K562 (cell line): ENCODE results near the gene FSTL4. TPM values are rescaled to one million over a fixed set of nuclear protein-coding genes. Genes with fewer than 3 reads are reported as not detected.

ENCODE experiments used
- ATAC-seq: fragments of 200-7000 bp; cut with Tn5 transposase; 3 replicates; pipeline ENCODE4 v1.9.1; 2020; ENCODE audit warnings: moderate library complexity
- BruUV-seq: library from RNA; stranded (reverse); fragments of 400-500 nt; replicated peaks from 2 replicates; lab custom pipeline; 2021; lab: Mats Ljungman, UMichigan
- CTCF ChIA-PET: fragments of 300-600 bp; formaldehyde crosslinking; extraction: SDS; loops from one replicate; lab custom pipeline; 2021; ENCODE audit warnings: low intra/inter-chr PET ratio; lab: Yijun Ruan, JAX
- POLR2A ChIA-PET: fragments of 300-600, 350-650 bp; sonication (Branson Sonifier 250); formaldehyde crosslinking; extraction: SDS; loops from one replicate; lab custom pipeline; 2021; ENCODE audit warnings: antibody characterized with exemption, inconsistent platforms; lab: Yijun Ruan, JAX
- DNase-seq, 4 experiments: peaks; one replicate each; pipeline versions ENCODE4 v3.0.0 to v3.0.0-alpha.2; 2011 to 2018; ENCODE audit warnings: low spot score in 3 of 4, mixed read lengths in 3 of 4; ENCODE audit errors: extremely low read depth in 1 of 4
- FAIRE-seq: peaks from 2 replicates; lab custom pipeline; 2011; peaks lifted over from hg19 to GRCh38; lab: Jason Lieb, UNC
- H2AFZ ChIP-seq: 2 replicates; pipeline ENCODE4 v1.6.0; 2011; ENCODE audit warnings: low read depth, low read length, control low read depth, inconsistent platforms
- H3K27ac ChIP-seq: fragments of 200-600 bp; 3 replicates; pipeline ENCODE4 v1.8.0; 2011; ENCODE audit warnings: low read depth, mild to moderate bottlenecking, control low read depth, inconsistent platforms, low read length, moderate library complexity, mixed read lengths; ENCODE audit errors: extremely low read depth
- H3K27me3 ChIP-seq, 2 experiments: fragments of 300-600 bp in 1 of 2; 2 replicates in 1 of 2; 3 replicates in 1 of 2; pipeline versions ENCODE4 v1.6.0 to v1.8.0; 2011; ENCODE audit warnings: inconsistent platforms in 2 of 2, low read length in 2 of 2, mild to moderate bottlenecking in 1 of 2, mixed read lengths in 1 of 2, moderate library complexity in 1 of 2; ENCODE audit not compliant: control insufficient read depth in 2 of 2, insufficient read depth in 2 of 2
- H3K36me3 ChIP-seq: fragments of 300-600 bp; 3 replicates; pipeline ENCODE4 v1.8.0; 2011; ENCODE audit warnings: mild to moderate bottlenecking, low read length, inconsistent platforms; ENCODE audit not compliant: control insufficient read depth, insufficient read depth
- H3K4me1 ChIP-seq, 2 experiments: fragments of 200-600 bp in 1 of 2; replicated peaks in 1 of 2; 2 replicates in 1 of 2; 3 replicates in 1 of 2; pipeline versions ENCODE4 v1.5.1 to v1.8.0; 2011; ENCODE audit warnings: inconsistent platforms in 2 of 2, low read length in 2 of 2, mild to moderate bottlenecking in 1 of 2, mixed read lengths in 1 of 2, moderate library complexity in 1 of 2; ENCODE audit not compliant: control insufficient read depth in 2 of 2, insufficient read depth in 2 of 2
- H3K4me2 ChIP-seq: 2 replicates; pipeline ENCODE4 v1.6.1; 2011; ENCODE audit warnings: low read length, control low read depth, inconsistent platforms, mixed read lengths; ENCODE audit not compliant: insufficient read depth
- H3K4me3 ChIP-seq: fragments of 200-600 bp; sonication (generic), shearing (Covaris generic); 2 replicates; pipeline ENCODE4 v1.5.1; 2016; ENCODE audit warnings: control low read depth, inconsistent platforms
- H3K79me2 ChIP-seq: fragments of 200-600 bp; 3 replicates; pipeline ENCODE4 v1.8.0; 2011; ENCODE audit warnings: low read length, inconsistent platforms; ENCODE audit not compliant: control insufficient read depth, insufficient read depth
- H3K9ac ChIP-seq, 2 experiments: 2 replicates each; pipeline versions ENCODE4 v1.6.0 to v1.6.1; 2011; ENCODE audit warnings: low read depth in 2 of 2, low read length in 2 of 2, control low read depth in 1 of 2, inconsistent platforms in 1 of 2, mild to moderate bottlenecking in 1 of 2, mixed read lengths in 1 of 2; ENCODE audit not compliant: insufficient read depth in 1 of 2
- H3K9me1 ChIP-seq: one replicate; pipeline ENCODE4 v1.6.0; 2011; ENCODE audit warnings: inconsistent platforms, mild to moderate bottlenecking, low read length, moderate library complexity; ENCODE audit not compliant: control insufficient read depth, insufficient read depth
- H3K9me3 ChIP-seq: replicated peaks from 2 replicates; pipeline ENCODE4 v1.5.1; 2011; ENCODE audit warnings: low read depth, low read length, inconsistent platforms; ENCODE audit not compliant: control insufficient read depth, insufficient read depth
- H4K20me1 ChIP-seq: replicated peaks from 2 replicates; pipeline ENCODE4 v1.6.1; 2011; ENCODE audit warnings: low read length, inconsistent platforms, mixed read lengths; ENCODE audit not compliant: control insufficient read depth, insufficient read depth
- BRF1 ChIP-seq: IDR thresholded peaks from 3 replicates; pipeline ENCODE4 v1.6.1; 2011; ENCODE audit warnings: borderline replicate concordance, mild to moderate bottlenecking; ENCODE audit not compliant: insufficient read length; ENCODE audit errors: extremely low read depth
- FOXK2 ChIP-seq, 2 experiments: fragments of 450-650 bp; IDR thresholded peaks in 1 of 2; conservative IDR thresholded peaks in 1 of 2; 2 replicates each; pipeline ENCODE4 v1.6.1; 2016; ENCODE audit warnings: low read depth in 2 of 2, mild to moderate bottlenecking in 1 of 2
- NFIX ChIP-seq: fragments of 250-450 bp; sonication (Bioruptor Pico); IDR thresholded peaks from 2 replicates; pipeline ENCODE4 v1.4.0; 2020; ENCODE audit warnings: low read depth, mild to moderate bottlenecking, moderate library complexity
- POLR2G ChIP-seq: fragments of 200-400 bp; formaldehyde crosslinking; IDR thresholded peaks from 2 replicates; pipeline ENCODE4 v1.6.1; 2017; ENCODE audit warnings: low read depth, mild to moderate bottlenecking, antibody characterized with exemption, low read length, moderate library complexity
- PRMT5 ChIP-seq: sonication (generic); formaldehyde crosslinking; IDR thresholded peaks from 2 replicates; pipeline ENCODE4 v1.5.0; 2020; ENCODE audit warnings: missing genetic modification reagents
- RFX1 ChIP-seq: fragments of 450-650 bp; IDR thresholded peaks from 2 replicates; pipeline ENCODE4 v1.6.1; 2016; ENCODE audit warnings: mild to moderate bottlenecking, moderate library complexity
- TRIM24 ChIP-seq, 2 experiments: fragments of 450-650 bp; IDR thresholded peaks; 2 replicates each; pipeline ENCODE4 v1.6.1; 2016
- ZNF124 ChIP-seq: sonication (generic); formaldehyde crosslinking; IDR thresholded peaks from 2 replicates; pipeline ENCODE4 v1.8.1; 2022; ENCODE audit warnings: missing genetic modification reagents
- ZNF274 ChIP-seq: IDR thresholded peaks from 2 replicates; pipeline ENCODE4 v1.6.1; 2011; ENCODE audit warnings: low read depth, mild to moderate bottlenecking, low read length, moderate library complexity, borderline replicate concordance
- ZNF311 ChIP-seq: fragments of 250-450 bp; sonication (Bioruptor Pico); IDR thresholded peaks from 2 replicates; pipeline ENCODE4 v1.4.0; 2020; ENCODE audit warnings: mild to moderate bottlenecking, moderate library complexity
- WGBS: fragments of 100-300 bp; shearing (Covaris generic); methylation state at CpG from one replicate; pipeline ENCODE4 v1.1.6; 2016; ENCODE audit warnings: low coverage, mixed read lengths; ENCODE audit not compliant: insufficient coverage; ENCODE audit errors: missing lambda C conversion rate; 5-methylcytosine and 5-hydroxymethylcytosine counted together
- in situ Hi-C: fragments of 300-500 bp; cut with MboI; formaldehyde crosslinking; loops from 4 replicates; pipeline ENCODE4 v1.15.0; 2018; ENCODE audit warnings: inconsistent platforms, mixed read lengths
- intact Hi-C: fragments of 100-400 bp; cut with micrococcal nuclease; formaldehyde crosslinking; loops from 2 replicates; pipeline ENCODE4 v1.14.2; 2022
- polyA plus RNA-seq, 8 experiments: library from polyadenylated mRNA; depleted of rRNA in 4 of 8; stranded (reverse) in 5 of 8; unstranded in 3 of 8; fragments of >200 nt; fragmentation: Nextera tagmentation in 2 of 8; fragmentation: Illumina TruSeq in 1 of 8; extraction: Ambion mirVana in 2 of 8; extraction: Trizol in 1 of 8; gene quantifications; 2 replicates each; pipeline versions ENCODE4 v1.2.1 to v1.2.3, GENCODE V29; 2011 to 2014; ENCODE audit warnings: inconsistent platforms in 1 of 8, missing spikeins in 1 of 8
- total RNA-seq, 7 experiments: library from RNA; depleted of rRNA in 6 of 7; stranded (reverse); fragments of >200 nt in 6 of 7; fragmentation: Illumina TruSeq in 2 of 7; extraction: Trizol in 2 of 7; gene quantifications; 2 replicates each; pipeline versions ENCODE4 v1.2.1 to v1.2.3, GENCODE V29; 2011 to 2021; ENCODE audit warnings: low replicate concordance in 1 of 7
- TF ChIP-seq, protein P1 (sequence below): fragments of 250-450 bp; sonication (Bioruptor Pico); IDR thresholded peaks from 2 replicates; pipeline ENCODE4 v1.8.0; 2022; ENCODE audit warnings: moderate library complexity, mild to moderate bottlenecking, inconsistent platforms
- TF ChIP-seq, protein P2 (sequence below), 2 experiments: fragments of 450-650 bp; formaldehyde crosslinking in 1 of 2; IDR thresholded peaks; 2 replicates each; pipeline versions ENCODE4 v1.4.0 to v1.6.1; 2014 to 2020; ENCODE audit warnings: mild to moderate bottlenecking in 2 of 2, borderline replicate concordance in 1 of 2, low read depth in 1 of 2

Gene FSTL4
- total and polyA plus RNA-seq, 9 of the 15 experiments (the other 6 are each of a cell fraction or from before 2014, with no cell fraction given), result 0.08 to 0.18 (median 0.10) TPM; not detected in 5

DNA sequence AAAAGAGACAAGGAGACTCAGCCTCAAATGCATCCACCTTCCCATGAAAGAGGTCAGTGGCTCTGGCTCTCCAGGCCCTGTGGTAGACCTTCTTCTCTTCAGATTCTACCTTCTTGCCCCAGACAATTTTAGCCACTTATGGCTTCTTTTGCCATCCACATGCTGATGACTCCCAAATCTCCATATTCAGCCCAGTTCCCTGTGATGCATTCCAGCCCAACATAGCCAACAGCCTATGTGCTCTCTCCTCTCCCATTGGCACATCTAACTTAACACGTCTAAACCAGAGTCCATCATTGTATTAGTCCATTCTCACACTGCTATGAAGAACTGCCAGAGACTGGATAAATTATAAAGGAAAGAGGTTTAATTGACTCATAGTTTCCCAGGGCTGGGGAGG, 108.8 kb downstream of the FSTL4 start:
- no TSS peak for BruUV-seq
- Histone ChIP-seq H3K4me2 (no peak overlapping the region), H3K9me3 (no peaks in the 10 kb centered on the region), H3K4me3 (no peak overlapping the region), H3K9me1 (no peaks in the 10 kb centered on the region), H3K36me3 (no peaks in the 10 kb centered on the region), H3K79me2 (no peaks in the 10 kb centered on the region), H3K4me1 (no peaks in the 10 kb centered on the region), H2AFZ (no peak overlapping the region), H3K27me3 (peaks cover 8 to 20% of the 10 kb centered on the region in 2 experiments; a peak in 4 of 5 replicates), H3K27ac (no peak overlapping the region), H4K20me1 (no peaks in the 10 kb centered on the region), H3K9ac (no peak overlapping the region)
- intact Hi-C loops, result no loop called here
- 0% methylated on average over 1 of the region's 1 CpG for WGBS
- TF ChIP-seq PRMT5 (CRISPR knock-in tag) (no peak), BRF1 (no peak), ZNF311 (CRISPR knock-in tag) (no peak), POLR2G (no peak), ZNF274 (no peak), NFIX (CRISPR knock-in tag) (no peak), RFX1 (no peak), FOXK2 (conservative IDR thresholded peaks at IDR 0.05 in 1 of 2, IDR thresholded peaks at IDR 0.05 in 1 of 2; ENCODE audit: low read depth in 2 of 2) (no peak), TRIM24 (IDR thresholded peaks at IDR 0.05) (no peak), ZNF124 (no peak)
- TF ChIP-seq, protein P1, sequence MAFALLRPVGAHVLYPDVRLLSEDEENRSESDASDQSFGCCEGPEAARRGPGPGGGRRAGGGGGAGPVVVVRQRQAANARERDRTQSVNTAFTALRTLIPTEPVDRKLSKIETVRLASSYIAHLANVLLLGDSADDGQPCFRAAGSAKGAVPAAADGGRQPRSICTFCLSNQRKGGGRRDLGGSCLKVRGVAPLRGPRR (CRISPR knock-in tag), result no peak
- TF ChIP-seq, protein P2, sequence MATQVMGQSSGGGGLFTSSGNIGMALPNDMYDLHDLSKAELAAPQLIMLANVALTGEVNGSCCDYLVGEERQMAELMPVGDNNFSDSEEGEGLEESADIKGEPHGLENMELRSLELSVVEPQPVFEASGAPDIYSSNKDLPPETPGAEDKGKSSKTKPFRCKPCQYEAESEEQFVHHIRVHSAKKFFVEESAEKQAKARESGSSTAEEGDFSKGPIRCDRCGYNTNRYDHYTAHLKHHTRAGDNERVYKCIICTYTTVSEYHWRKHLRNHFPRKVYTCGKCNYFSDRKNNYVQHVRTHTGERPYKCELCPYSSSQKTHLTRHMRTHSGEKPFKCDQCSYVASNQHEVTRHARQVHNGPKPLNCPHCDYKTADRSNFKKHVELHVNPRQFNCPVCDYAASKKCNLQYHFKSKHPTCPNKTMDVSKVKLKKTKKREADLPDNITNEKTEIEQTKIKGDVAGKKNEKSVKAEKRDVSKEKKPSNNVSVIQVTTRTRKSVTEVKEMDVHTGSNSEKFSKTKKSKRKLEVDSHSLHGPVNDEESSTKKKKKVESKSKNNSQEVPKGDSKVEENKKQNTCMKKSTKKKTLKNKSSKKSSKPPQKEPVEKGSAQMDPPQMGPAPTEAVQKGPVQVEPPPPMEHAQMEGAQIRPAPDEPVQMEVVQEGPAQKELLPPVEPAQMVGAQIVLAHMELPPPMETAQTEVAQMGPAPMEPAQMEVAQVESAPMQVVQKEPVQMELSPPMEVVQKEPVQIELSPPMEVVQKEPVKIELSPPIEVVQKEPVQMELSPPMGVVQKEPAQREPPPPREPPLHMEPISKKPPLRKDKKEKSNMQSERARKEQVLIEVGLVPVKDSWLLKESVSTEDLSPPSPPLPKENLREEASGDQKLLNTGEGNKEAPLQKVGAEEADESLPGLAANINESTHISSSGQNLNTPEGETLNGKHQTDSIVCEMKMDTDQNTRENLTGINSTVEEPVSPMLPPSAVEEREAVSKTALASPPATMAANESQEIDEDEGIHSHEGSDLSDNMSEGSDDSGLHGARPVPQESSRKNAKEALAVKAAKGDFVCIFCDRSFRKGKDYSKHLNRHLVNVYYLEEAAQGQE (IDR thresholded peaks at IDR 0.05; ENCODE audit: borderline replicate concordance), result no peak
- TF ChIP-seq, protein P2 (CRISPR knock-in tag; IDR thresholded peaks at IDR 0.05; ENCODE audit: low read depth), result no peak
- FAIRE-seq, result no peak
- no peak for DNase-seq
- CTCF ChIA-PET, result no interaction called here
- in situ Hi-C loops, result no loop called here
- POLR2A ChIA-PET, result no interaction called here
- no peak for ATAC-seq
